OCI-M2 (cell line): Measurements from ENCODE around the gene UBXN6.

Experiments used
- DNase-seq: peaks from one replicate; lab custom pipeline; 2025; ENCODE audit not compliant: unreplicated experiment; lab: John Stamatoyannopoulos, UW

UBXN6 gene

DNA sequence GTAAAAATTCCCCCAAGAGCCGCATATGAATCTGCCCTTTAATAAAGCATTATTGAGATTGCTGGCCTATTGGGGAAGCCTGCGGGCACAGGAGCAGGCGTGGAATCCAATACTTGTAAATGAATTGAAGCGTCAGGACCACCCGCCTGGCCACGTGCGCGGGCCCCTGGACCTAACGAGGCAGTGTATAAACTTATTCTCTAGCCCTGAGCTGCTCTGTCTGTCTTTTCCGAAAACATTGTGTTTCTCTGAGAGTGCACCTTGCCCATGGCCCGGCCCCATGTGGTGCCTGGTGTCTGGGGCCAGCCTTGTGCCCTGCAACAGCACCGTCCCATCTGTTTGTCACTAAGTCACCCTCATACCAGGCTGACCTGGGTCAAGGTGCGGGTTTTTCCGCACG lies 14.4 kb downstream of the UBXN6 start:
- DNase-seq: no peak

GRCh38 chr19:4442819-4443146 lies 14.8 kb downstream of the UBXN6 start:
- no peak for DNase-seq

DNA sequence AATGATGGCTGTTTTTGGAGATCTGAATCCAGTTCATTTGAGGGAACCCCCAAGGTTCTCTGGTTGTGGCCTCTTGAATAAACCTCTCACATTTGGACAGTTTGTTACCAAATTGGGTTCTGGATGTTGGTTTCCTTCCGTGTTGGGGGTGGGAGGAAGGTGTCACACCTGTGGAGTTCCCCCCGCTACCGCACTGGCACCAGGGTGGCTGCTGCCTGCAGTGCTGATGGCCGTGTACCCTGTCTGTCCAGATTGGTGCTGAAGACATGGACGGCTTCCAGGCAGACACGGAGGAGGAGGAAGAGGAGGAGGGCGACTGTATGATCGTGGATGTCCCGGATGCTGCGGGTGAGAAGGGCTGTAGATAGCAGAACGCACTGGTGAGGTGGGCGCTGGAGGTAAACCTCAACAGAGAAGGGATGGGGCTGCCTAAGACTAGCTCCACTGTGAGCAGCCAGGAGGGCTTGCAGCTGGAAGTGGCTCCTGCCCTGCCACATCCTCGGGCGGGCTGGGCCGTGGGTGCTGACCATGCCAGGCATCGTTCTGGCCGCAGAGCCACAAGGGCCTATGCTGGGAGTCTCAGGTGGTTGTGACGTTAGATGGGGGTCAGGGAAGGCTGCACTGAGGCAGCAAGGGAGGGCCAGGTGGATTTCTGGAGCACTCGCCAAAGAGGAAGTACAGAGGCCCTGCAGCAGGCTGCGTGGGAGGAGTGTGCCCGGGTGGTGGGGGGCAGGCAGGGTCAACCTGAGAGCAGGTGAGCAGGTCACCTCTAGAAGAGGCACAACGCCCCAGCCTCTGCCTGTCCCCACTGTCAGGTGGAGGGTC lies 15.4 kb downstream of the UBXN6 start:
- no peak for DNase-seq

GRCh38 chr19:4439243-4439642 lies 18.4 kb downstream of the UBXN6 start:
- no peak for DNase-seq

- DNase-seq: no peak
Observed at GRCh38 chr19:4437103-4437502, 20.5 kb downstream of the UBXN6 start.

DNA sequence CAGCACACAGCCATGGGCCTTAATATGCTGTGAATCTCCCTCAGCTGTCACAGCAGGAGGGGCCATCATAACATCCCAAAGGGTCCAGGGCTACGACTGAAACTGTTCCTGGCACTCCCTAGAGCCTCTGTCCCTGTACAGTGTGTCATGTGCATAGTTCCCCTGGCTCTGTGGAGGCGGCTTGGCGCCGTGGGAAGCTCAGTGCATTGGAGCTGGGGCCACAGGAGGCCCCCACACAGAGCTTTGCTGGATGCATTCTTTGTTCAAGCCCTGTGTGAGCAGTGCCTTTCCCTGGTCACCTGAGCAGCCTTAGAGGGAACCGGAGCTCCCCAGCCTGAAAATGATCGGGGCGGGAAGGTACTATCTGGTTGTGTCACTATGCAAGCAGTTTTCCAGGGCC lies 21.4 kb downstream of the UBXN6 start:
- DNase-seq: no peak

DNA sequence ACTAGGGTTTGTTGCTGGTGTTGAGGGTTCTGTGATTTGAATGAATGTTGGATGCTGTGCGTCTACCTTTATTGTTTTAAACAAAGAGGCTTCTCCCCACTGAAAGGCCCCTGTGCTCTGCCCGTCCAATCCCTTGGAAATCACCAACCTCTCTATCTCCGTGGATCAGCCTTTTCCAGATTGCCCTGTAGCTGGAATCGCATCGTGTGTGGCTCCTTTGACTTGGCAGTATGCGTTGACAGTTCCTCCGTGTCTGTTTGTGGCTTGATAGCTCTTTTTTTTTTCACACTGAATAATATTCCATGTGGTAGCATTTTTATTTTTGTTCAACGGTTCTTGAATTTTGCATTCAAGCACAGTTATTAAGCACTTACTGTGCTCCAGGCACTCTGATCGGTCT lies 23.2 kb downstream of the UBXN6 start:
- DNase-seq: no peak

GRCh38 chr19:4432918-4433506 lies 24.6 kb downstream of the UBXN6 start:
- no peak for DNase-seq

- no peak for DNase-seq
Observed at GRCh38 chr19:4431808-4432674, 25.6 kb downstream of the UBXN6 start.

GRCh38 chr19:4431296-4431695 lies 26.3 kb downstream of the UBXN6 start:
- no peak for DNase-seq

- no peak for DNase-seq
Observed at GRCh38 chr19:4430760-4431159, 26.8 kb downstream of the UBXN6 start.

GRCh38 chr19:4429771-4430171 lies 27.8 kb downstream of the UBXN6 start:
- no peak for DNase-seq

DNA sequence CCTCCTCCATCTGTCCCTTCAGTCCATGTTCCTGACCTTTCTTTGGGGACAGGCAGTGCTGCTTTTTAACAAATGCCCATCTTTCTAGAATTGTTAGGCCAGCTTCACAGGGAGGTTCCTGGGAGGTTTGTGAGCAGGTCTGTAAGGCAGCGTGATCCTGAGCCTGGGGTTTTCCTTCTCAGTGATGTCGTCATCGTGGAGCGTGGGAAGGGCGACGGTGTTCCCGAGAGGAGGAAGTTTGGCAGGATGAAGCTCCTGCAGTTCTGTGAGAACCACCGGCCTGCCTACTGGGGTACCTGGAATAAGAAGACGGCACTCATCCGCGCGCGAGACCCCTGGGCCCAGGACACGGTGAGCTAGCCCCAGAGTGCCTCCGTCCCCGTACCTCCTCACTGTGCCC lies 28.3 kb downstream of the UBXN6 start:
- DNase-seq: no peak

GRCh38 chr19:4428326-4428975 lies 29.1 kb downstream of the UBXN6 start:
- no peak for DNase-seq

GRCh38 chr19:4425537-4425936 lies 32.1 kb downstream of the UBXN6 start:
- DNase-seq: no peak

DNA sequence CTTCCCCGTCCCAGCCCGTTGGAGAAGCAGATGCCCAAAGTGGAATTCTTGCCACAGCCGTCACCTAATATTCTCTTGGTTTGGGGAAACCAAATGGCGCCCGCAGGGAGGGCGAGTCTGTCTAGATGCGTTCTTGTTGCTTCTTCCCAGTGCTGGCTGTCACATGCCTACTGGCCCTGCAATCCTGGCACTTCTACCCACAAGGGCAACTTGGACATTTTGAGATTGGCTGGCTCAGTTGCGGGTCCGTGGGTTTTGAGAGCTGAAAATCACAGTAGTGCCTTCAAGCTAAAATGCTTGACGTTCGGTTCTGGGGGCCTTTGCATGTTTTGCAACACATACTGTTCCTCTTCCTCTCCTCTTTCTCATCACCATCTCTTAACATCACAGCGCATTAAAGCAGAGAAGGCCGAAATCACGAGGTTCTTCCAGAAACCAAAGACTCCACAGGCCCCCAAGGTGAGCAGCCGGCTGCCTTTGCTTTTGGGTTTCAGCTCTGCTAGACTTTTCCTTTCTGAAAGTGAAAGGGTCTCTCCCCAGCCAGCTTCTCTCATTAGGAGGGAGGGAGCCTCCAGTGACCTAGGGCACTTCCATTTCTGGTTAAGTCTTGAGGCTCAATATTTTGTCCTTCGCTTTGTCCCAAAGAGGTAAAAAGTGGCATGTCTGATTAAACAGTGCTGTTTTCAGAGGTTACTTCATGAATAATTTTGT lies 34.0 kb downstream of the UBXN6 start:
- no peak for DNase-seq

- DNase-seq: no peak
Observed at GRCh38 chr19:4416268-4416667, 41.3 kb downstream of the UBXN6 start.

GRCh38 chr19:4415352-4415751 lies 42.2 kb downstream of the UBXN6 start:
- no peak for DNase-seq

DNA sequence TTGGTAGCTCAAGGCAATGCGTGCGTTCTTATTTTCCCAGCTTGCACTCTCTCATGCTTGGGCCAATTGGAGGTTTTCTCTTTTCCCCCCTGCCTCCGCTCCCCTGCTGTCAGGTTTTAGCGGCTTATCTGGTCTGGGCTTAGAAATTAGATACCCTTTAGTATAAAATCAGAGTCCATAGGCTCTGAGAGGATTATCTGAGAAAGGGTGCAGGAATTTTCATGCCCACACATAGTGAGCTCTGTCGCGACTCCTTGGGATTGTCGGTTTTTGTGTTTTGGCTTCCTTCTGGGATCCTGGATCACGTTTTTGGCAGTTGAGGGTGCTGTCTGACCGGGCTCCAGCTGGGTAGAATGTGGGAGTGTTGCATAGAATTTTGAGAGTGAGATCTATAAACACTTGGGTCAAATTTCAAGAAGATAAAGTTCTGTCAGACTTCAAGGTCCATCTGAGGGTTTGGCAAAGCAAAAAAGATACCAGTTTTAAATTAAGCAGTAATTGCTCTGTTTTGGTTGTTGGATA lies 42.7 kb downstream of the UBXN6 start:
- no peak for DNase-seq

- no peak for DNase-seq
Observed at GRCh38 chr19:4414144-4414799, 43.3 kb downstream of the UBXN6 start.
